A673 (cell line): ENCODE measurements around the gene APOBEC3A.

Experiments used
- EZH2 ChIP-seq: fragments of 200-600 bp; sonication (generic); IDR thresholded peaks from 2 replicates; pipeline ENCODE4 v1.6.1; 2017; ENCODE audit warnings: borderline replicate concordance, low read depth, mild to moderate bottlenecking, mixed read lengths, antibody characterized with exemption, low read length; ENCODE audit not compliant: poor library complexity, severe bottlenecking
- TF ChIP-seq, protein P1 (sequence below): fragments of 300-800, 200-600 bp; sonication (generic); conservative IDR thresholded peaks from 2 replicates; pipeline ENCODE4 v1.5.1; 2017; ENCODE audit warnings: low read depth, mild to moderate bottlenecking, antibody characterized with exemption, low read length, moderate library complexity, mixed read lengths

GRCh38 chr22:38956551-38956950, 858 bp upstream of the APOBEC3A start:
- TF ChIP-seq, protein P1, sequence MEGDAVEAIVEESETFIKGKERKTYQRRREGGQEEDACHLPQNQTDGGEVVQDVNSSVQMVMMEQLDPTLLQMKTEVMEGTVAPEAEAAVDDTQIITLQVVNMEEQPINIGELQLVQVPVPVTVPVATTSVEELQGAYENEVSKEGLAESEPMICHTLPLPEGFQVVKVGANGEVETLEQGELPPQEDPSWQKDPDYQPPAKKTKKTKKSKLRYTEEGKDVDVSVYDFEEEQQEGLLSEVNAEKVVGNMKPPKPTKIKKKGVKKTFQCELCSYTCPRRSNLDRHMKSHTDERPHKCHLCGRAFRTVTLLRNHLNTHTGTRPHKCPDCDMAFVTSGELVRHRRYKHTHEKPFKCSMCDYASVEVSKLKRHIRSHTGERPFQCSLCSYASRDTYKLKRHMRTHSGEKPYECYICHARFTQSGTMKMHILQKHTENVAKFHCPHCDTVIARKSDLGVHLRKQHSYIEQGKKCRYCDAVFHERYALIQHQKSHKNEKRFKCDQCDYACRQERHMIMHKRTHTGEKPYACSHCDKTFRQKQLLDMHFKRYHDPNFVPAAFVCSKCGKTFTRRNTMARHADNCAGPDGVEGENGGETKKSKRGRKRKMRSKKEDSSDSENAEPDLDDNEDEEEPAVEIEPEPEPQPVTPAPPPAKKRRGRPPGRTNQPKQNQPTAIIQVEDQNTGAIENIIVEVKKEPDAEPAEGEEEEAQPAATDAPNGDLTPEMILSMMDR, result no peak
- TF ChIP-seq EZH2, result no peak
